Activated CD4-positive, alpha-beta T cell treated with anti-CD3 and anti-CD28 coated beads, Interleukin-2, amount 50 U/mL, for 24 hours (primary cell): Measurements from ENCODE around the gene NBEAL1.
"Not testable (repeated sequence)": the region's sequence is repeated elsewhere in the genome, so short reads cannot be mapped to it uniquely, and the experiment has no call there.

Experiments
- DNase-seq, 2 donors: peaks; one replicate each; pipeline ENCODE4 v3.0.0-alpha.2; 2020; ENCODE audit warnings: low read depth in 1 of 2, low spot score in 1 of 2

Gene NBEAL1

DNA sequence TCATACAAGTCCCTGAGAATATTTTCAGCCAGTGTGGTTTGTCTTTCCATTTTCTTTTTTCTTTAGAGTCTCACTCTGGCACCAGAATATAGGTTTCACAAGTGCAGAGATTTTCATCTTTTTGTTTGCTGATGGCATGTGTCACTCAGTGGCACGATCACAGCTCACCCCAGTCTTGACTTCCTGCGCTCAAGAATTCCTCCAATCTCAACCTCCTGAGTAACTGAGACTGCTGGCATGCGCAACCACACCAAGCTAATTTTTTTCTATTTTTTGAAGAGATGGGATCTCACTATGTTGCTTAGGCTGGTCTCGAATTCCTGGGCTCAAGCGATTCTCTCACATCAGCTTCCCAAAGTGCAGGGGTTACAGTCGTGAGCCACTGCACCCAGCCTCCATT lies 23.9 kb downstream of the NBEAL1 start:
- DNase-seq: no peak

DNA sequence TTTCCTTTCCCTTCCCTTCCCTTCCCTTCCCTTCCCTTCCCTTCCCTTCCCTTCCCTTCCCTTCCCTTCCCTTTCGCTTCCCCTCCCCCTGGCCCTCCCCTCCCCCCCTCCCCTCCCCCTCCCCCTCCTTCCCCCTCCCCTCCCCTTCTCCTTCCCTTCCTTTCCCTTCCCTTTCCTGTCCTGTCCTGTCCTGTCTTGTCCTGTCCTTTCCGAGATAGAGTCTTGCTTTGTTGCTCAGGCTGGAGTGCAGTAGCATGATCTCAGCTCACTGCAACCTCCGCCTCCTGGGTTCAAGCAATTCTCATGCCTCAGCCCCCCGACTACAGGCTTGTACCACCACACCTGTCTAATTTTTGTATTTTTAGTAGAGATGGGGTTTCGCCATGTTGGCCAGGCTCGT lies 24.5 kb downstream of the NBEAL1 start:
- not testable (repeated sequence) for DNase-seq

DNA sequence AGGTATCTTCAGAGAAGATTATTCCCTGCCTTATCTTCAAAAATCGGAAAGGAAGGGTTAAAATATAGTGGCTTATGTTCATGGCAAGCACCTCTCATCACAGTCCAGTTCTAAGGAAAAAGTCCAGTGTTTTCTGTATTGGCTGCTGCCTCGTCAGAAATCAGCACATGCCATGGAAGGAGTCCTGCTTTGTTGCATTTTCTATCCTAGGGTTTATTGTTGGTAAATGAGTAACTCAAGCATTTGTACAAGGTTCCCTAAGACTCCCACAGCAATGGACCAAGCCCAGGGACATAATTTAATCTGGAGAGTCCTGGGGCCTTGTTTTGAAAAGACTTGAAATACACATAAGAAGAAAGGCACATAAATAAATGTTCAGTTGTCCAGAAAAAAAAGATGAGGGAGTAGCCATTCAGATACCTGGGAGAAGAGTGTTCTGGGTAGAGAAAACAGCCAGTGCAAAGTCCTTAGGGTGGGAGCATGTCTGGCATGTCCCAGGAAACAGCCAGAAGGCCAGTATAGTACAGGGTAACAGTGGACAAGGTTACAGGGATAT lies 26.4 kb downstream of the NBEAL1 start:
- no peak for DNase-seq

DNA sequence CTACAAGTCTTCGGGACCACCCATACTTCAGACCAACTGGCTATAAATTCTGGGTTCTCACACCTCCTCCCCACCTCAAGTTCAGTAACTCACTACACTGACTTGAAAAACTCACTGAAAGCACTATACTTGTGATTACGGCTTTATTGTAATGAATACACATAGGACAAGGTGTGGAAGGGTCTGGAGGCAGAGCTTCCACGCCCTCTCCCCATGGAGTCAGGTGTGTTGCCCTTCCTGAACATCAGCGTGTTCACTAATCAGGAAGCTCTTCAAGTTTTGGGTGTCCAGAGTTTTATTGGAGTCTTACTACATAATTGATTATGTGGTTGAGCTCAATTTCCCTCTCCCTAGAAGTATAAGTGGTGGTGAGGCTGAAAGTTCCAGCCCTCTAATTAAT lies 27.5 kb downstream of the NBEAL1 start:
- no peak for DNase-seq

DNA sequence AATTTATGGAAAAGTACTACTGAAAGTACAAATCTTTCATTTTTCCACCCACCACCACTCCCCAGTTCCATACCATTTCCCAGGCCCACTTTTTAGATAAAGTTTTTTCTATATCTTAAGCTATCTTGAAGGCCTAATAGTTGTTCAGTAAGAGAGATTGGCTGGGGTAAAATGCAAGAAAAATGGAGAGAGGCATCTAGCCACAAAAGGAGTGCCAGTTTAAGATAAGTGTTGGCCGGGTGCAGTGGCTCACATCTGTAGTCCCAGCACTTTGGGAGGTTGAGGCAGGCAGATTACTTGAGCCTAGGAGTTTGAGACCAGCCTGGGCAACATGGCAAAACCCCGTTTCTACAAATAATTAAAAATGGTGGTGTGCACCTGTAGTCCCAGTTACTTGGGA lies 28.6 kb downstream of the NBEAL1 start:
- no peak for DNase-seq

DNA sequence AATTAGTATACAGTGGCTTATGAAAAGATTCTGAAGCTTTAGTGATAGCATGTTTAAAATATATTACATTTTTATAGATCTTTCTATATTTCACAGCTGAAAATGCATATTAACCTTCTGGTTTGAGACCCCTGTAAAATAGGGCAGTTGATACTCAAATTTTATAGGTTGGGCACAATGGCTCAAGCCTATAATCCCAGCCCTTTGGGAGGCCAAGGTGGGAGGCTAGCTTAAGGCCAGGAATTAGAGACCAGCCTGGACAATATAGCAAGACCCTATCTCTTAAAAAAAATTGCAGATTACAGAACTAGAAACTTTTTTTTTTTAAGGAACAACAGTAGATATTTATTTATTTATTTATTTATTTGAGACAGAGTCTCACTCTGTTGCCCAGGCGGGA lies 31.2 kb downstream of the NBEAL1 start:
- no peak for DNase-seq

DNA sequence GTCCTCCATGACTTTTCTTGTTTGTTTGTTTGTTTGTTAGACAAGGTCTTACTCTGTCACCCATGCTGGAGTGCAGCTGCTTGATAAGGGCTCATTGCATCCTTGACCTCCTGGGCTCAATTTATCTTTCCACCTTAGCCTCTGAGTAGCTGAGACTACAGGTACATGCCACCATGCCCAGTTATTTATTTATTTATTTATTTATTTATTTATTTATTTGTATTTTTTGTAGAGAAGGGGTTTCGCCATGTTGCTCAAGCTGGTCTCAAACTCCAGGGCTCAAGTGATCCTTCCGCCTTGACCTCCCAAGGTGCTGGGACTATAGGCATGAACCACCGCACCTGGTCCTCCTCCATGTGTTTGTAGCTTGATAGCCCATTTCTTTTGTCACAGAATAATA lies 37.9 kb downstream of the NBEAL1 start:
- DNase-seq: no peak

DNA sequence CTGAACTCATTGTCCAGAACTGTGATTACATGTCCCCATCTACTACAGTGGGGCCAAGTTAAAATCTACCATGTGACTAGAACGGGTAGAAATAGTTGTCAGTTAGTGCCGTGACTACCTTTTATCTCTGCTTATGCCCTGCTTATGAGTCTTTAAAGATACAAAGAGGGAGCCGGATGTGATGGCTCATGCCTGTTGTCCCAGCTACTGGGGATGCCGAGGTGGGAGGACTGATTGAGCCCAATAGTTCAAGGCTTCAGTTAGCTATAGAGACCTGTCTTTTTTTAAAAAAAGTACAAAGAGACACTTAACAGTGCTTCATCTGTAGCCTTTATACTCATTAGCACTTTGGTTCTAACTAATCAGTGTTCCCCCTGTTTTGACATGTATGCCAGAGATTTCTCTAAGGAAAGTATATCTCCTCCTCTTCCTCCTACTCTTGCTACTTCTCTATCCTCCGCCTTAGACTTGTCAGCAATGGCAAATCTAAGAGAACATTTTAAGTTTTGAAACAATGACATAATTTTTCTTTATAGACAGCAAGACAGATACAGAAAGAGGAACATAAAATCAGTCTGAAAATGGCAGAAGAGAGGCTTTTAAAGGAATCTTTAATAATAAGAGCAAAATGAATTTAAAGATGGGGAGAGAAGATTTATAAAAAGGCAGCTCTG lies 45.0 kb downstream of the NBEAL1 start:
- no peak for DNase-seq

DNA sequence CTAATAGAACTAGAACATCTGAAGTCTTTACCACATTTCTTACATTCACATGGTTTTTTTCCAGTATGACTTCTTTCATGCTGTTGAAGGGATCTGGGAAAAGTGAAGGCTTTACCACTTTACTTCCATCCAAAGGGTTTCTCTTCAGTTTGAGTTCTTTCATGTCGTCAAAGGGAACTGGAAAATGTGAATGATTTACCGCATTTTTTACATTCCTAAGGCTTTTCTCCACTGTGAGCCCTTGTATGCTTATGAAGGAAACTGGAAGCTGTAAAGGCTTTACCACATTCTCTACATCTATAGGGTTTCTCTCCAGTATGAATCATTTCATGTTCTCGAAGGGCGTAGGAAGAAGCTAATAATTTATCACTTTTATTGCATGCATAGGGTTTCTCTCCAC lies 46.7 kb downstream of the NBEAL1 start:
- no peak for DNase-seq

DNA sequence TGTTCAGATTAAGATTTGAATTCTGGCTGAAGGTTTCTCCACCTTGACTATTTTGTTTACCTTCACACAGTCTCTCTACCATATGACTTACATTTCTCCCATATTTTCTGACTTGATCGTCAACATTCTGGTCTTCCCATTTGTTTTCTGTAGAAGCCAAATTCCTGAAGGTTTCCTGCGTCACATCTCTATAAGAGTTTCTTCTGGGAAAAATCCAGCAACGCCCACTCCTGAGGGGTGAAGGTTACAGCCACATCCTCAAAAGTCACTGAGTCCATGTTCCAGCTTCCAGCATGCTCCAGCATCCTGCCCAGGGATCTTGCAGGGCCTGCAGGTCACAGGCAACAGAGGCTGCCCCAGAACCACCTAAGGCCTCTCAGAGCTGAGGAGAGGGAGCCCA lies 47.5 kb downstream of the NBEAL1 start:
- DNase-seq: no peak

DNA sequence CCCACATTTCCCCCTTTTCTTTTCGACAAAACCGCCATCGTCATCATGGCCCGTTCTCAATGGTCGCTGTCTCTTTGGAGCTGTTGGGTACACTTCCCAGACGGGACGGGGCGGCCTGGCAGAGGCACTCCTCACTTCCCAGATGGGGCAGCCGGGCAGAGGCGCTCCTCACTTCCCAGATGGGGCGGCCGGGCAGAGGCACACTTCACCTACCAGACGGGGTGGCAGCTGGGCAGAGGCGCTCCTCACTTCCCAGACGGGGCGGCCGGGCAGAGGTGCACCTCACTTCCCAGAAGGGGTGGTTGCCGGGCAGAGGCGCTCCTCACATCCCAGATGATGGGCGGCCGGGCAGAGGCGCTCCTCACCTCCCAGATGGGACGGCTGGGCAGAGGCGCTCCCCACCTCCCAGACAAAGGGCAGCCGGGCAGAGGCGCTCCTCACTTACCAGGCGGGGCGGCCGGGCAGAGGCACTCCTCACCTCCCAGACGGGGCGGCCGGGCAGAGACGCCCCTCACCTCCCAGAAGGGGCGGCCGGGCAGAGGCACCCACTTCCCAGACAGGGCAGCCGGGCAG lies 51.9 kb downstream of the NBEAL1 start:
- not testable (repeated sequence) for DNase-seq

DNA sequence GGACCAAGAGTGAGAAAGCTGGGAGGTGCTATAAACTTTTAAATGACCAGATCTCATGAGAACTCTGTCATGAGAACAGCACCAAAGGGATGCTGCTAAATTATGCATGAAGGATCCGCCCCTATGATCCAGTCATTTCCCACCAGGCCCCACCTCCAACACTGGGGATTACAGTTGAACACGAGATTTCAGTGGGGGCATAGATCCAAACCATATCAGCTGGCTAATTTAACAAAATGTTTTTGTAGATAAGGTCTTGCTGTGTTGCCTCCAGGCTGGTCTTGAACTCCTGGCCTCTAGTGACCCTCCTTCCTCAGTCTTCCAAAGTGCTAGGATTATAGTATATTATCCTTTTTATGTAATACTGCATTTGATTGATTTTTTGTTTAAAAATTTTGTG lies 56.0 kb downstream of the NBEAL1 start:
- DNase-seq: no peak

DNA sequence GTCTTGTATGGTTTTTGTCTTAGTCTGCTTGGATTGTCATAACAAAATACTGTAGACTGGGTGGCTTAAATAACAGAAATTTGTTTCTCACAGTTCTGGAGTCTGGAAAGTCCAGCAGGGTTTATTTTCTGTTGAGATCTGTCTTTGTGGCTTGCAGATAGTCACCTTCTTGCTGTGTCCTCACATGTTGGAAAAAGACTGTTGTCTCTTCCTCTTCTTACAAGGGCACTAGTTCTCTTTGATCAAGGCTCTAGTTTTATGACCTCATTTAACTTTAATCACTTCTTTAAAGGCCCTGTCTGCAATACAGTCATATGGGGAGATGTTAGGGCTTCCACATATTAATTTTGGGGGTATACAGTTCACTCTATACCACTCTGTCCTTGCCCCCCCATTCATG lies 56.5 kb downstream of the NBEAL1 start:
- DNase-seq: no peak

DNA sequence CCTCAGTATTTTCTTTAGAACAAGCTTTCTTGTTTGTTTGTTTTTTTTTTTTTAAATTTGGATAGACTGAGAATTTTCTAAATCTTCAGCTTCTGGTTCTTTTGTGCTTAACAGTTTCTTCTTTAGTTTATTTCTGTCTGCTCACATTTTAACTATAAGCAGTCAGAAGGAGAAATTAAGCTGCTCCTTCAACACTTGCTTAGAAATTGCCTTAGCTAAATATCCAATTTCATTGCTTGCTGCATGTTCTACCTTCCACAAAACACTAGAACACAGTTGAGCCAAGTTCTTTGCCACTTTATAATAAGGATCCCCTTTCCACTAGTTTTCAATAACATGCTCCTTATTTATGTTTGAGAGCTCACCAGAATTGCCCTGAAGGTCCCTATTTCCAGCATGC lies 57.7 kb downstream of the NBEAL1 start:
- DNase-seq: no peak

DNA sequence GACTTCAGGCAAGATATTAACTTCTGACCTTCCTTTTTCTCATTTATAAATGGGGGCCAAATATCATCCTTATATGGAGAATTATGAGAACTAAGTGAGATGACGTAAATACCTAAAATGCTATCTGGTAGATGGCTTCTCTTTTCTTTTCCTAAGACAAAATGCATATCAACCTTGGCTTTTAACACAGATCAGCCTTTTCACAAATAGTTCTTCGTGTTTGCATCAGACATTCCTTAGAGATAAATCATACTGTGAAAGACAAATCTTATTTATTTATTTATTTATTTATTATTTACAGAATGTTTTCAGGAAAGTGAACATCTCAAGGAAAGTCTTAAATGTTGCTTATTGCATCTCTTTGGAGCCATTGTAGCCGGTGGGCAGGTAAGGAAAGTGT lies 62.8 kb downstream of the NBEAL1 start:
- no peak for DNase-seq

DNA sequence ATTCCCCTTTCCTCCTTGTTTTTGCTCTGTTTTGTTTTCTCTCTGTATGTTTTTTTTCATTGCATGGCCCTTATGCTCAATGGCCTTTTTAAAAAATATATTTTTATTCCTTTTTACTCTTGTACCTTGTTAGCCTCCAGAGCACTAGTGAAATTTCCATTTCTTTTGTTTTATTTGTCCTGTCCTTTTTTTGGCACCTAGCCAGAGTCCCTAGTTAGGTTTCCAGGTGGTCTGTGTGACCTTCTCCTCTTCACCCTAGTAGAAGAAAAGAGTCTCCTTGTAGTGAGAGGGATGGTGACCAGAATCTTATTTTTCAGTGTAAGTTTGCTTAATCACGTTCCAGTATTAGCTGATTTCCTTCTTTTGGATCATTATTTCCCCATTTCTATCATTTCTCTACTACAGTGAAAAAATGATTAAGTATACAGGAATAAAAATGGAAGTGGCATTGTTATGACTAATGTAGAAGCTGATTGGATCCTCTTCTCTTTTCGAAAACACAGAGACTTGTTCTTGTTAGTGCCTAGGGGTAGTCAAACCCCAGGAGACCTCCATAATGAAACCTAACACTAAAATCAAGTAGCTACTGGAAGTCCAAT lies 65.9 kb downstream of the NBEAL1 start:
- no peak for DNase-seq

DNA sequence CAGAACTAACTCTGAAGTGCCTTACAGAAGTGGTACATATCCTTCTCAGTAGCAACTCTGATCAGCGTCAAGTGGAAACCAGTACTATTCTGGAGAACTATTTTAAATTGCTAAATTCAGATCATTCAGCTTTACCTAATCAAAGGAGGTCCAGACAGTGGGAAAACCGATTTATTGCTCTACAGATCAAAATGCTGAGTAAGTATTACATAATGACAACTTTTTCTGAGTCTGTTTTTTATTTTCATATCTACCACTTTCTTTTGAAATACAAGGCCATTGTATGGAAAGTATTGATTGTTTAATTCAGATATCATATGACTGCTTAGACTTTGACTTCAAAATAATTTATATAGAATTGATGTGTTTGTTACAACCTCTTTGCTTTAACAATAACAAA lies 68.7 kb downstream of the NBEAL1 start:
- DNase-seq: no peak

DNA sequence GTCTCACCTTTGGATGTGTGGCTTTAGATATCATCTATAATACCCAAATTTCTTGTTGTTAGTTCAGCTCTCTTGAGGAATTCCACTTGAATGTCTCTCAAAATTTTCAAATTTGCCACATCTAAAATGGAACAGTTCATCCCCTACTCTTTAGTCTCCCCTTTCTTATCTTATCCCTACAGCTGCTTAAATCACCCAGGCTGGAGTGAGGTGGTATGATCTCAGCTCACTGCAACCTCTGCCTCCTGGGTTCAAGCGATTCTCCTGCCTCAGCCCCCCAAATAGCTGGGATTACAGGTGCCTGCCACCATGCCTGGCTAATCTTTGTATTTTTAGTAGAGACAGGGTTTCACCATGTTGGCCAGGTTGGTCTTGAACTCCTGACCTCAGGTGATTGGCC lies 71.7 kb downstream of the NBEAL1 start:
- not testable (repeated sequence) for DNase-seq

DNA sequence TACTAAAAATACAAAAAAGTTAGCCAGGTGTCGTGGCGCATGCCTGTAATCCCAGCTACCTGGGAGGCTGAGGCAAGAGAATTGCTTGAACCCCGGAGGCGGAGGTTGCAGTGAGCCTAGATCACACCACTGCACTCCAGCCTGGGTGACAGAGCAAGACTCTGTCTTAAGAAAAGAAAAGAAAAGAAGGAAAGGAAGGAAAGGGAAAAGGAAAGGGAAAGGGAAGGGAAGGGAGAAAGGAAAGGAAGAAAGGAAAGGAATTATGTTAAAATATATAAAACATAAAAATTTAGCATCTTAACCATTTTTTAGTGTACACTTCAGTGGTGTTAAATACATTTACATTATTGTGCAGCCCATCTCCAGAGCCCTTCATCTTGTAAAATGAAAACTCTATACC lies 76.0 kb downstream of the NBEAL1 start:
- not testable (repeated sequence) for DNase-seq

DNA sequence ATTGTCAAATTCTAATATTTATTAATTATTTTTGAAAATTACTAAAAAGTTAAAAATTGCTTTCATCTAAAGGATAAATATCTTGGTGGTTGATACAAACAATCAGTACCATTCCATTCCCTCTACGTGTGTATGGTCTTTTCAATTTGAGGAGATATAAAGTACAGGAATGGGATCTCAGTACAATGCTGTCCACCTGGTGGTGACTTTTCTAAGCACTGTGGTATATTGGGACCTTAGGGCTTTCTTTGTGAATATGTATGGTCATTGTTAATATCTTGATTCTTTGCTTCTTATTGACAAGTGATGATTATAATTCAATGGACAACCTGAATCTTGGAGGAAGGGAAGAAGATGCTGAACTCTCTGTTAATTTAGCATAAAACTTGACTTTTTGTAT lies 83.1 kb downstream of the NBEAL1 start:
- no peak for DNase-seq

DNA sequence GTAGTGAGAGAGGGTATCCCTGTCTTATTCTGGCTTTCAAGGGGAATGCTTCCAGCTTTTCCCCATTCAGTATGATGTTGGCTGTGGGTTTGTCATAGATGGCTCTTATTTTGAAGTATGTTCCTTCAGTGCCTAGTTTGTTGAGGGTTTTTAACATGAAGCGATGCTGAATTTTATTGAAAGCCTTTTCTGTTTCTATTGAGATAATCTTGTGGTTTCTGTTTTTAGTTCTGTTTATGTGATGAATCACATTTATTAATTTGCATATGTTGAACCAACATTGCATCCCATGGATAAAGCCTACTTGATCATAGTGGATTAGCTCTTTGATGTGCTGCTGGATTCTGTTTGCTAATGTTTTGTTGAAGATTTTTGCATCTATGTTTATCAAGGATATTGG lies 87.7 kb downstream of the NBEAL1 start:
- DNase-seq: not testable (repeated sequence)

DNA sequence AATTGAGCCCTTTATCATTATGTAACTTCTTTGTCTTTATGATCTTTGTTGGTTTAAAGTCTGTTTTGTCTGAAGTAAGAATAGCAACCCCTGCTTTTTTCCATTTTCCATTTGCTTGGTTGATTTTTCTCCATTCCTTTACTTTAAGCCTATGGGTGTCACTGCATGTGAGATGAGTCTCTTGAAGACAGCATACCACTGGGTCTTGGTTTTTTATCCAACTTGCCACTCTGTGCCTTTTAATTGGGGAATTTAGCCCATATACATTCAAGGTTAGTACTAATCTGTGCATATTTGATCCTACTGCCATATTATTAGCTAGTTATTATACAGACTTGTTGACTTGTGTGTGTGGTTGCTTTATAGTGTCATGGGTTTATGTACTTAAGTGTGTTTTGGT lies 89.6 kb downstream of the NBEAL1 start:
- DNase-seq: no peak

DNA sequence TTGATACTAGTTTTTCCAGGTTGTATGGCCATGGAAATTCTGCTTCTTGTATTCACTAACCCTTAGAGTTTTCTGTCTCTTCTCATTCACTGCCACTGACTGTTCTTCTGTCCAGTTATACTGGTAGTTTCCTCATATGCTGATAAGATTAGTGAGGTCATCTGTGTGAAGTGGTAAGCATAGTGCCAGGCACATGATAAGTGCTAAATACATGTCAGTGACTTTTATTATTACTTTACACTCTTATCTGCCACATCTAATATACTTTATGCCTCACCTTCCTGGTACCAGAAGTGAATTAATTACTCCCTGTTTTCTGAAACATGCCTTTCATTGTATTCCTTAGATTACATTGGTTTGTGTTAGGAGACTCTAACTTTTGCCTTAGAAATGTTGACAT lies 91.3 kb downstream of the NBEAL1 start:
- DNase-seq: no peak
